Hindlimb muscle (tissue), 1 donor: ENCODE measurements around the gene C2orf68. TPM values are rescaled to one million over a fixed set of nuclear protein-coding genes. Genes with fewer than 3 reads are reported as not detected.
"Not testable (repeated sequence)": the region's sequence is repeated elsewhere in the genome, so short reads cannot be mapped to it uniquely, and the experiment has no call there.

Experiments used
- DNase-seq: peaks from one replicate; pipeline ENCODE4 v3.0.0-alpha.2; 2013
- polyA plus RNA-seq: library from polyadenylated mRNA; unstranded; fragments of 120-200 nt; gene quantifications from one replicate; pipeline ENCODE4 v1.2.1, GENCODE V29; 2013; ENCODE audit not compliant: insufficient read length

C2orf68 gene
- polyA plus RNA-seq, 1 donor: 57.5 TPM

- DNase-seq: no peak
Observed at GRCh38 chr2:85579266-85579935, 32.5 kb downstream of the C2orf68 start.

- no peak for DNase-seq
Observed at GRCh38 chr2:85578243-85579180, 33.4 kb downstream of the C2orf68 start.

GRCh38 chr2:85577386-85578242, 34.3 kb downstream of the C2orf68 start, which contains the start of gene VAMP8:
Gene VAMP8, plus strand, starts transcription at chr2:85577586. Its CDS starts 61 bp downstream, at chr2:85577647.
- no peak for DNase-seq

- DNase-seq: no peak
Observed at GRCh38 chr2:85577063-85577385, 34.8 kb downstream of the C2orf68 start.

GRCh38 chr2:85575739-85576138, 36.1 kb downstream of the C2orf68 start:
- no peak for DNase-seq

GRCh38 chr2:85566265-85566664, 45.6 kb downstream of the C2orf68 start:
- no peak for DNase-seq

- DNase-seq: no peak
Observed at GRCh38 chr2:85564144-85564563, 47.7 kb downstream of the C2orf68 start.

GRCh38 chr2:85561280-85562212, 50.3 kb downstream of the C2orf68 start, which contains the start of gene GGCX:
Gene GGCX, minus strand, starts transcription at chr2:85561493. Its CDS starts 65 bp downstream, at chr2:85561428.
- DNase-seq: peak; percentile 96

GRCh38 chr2:85560812-85561279, 51.0 kb downstream of the C2orf68 start:
- no peak for DNase-seq

GRCh38 chr2:85560403-85560726, 51.5 kb downstream of the C2orf68 start:
- not testable (repeated sequence) for DNase-seq

GRCh38 chr2:85558160-85558559, 53.7 kb downstream of the C2orf68 start:
- DNase-seq: no peak

GRCh38 chr2:85557130-85557529, 54.7 kb downstream of the C2orf68 start:
- DNase-seq: no peak

Other genes with a start within 250 kb of the C2orf68 start
- 16.8 TPM for gene CAPG, start 201.7 kb downstream of the C2orf68 start, polyA plus RNA-seq
- 0.89 TPM for gene SH2D6, start 193.4 kb downstream of the C2orf68 start, polyA plus RNA-seq
- 188 TPM for gene MAT2A, start 72.9 kb downstream of the C2orf68 start, polyA plus RNA-seq
- gene GGCX, start 50.6 kb downstream of the C2orf68 start, polyA plus RNA-seq: 22.6 TPM
- 12.5 TPM for gene VAMP8, start 34.5 kb downstream of the C2orf68 start, polyA plus RNA-seq
- 54.7 TPM for gene VAMP5, start 27.6 kb downstream of the C2orf68 start, polyA plus RNA-seq
- gene RNF181, start 16.3 kb downstream of the C2orf68 start, polyA plus RNA-seq: 49.1 TPM
- 11.7 TPM for gene TMEM150A, start 9.4 kb downstream of the C2orf68 start, polyA plus RNA-seq
- gene USP39, start 4.1 kb upstream of the C2orf68 start, polyA plus RNA-seq: 36.5 TPM
- 0.08 TPM for gene SFTPB, start 56.1 kb upstream of the C2orf68 start, polyA plus RNA-seq
- gene GNLY, start 82.3 kb upstream of the C2orf68 start, polyA plus RNA-seq: 0.77 TPM
- gene ATOH8, start 141.9 kb upstream of the C2orf68 start, polyA plus RNA-seq: 25.6 TPM